KBM-7 (cell line): ENCODE measurements around the gene CDH23.

Experiments
- DNase-seq: peaks from one replicate; pipeline ENCODE4 v3.0.0-alpha.2; 2015
- in situ Hi-C: fragments of 300-500 bp; cut with MboI; formaldehyde crosslinking; loops from 2 replicates; pipeline ENCODE4 v1.14.3; 2020; ENCODE audit warnings: low sequenced_read_pairs, low pct_unique_long_range_greater_than_20kb, mixed read lengths

Gene CDH23

GRCh38 chr10:71825217-71825616 lies 428.5 kb downstream of the CDH23 start:
- DNase-seq = no peak
- in situ Hi-C loops = no loop called here

- DNase-seq = no peak
- in situ Hi-C loops = no loop called here
Observed at GRCh38 chr10:71827852-71828251, 431.1 kb downstream of the CDH23 start.

- in situ Hi-C loops = no loop called here
- no peak for DNase-seq
Observed at GRCh38 chr10:71828702-71829101, 432.0 kb downstream of the CDH23 start.

- in situ Hi-C loops = no loop called here
- peak; percentile 72 for DNase-seq
Observed at GRCh38 chr10:71829171-71829570, 432.5 kb downstream of the CDH23 start.

GRCh38 chr10:71829896-71830295 lies 433.2 kb downstream of the CDH23 start:
- in situ Hi-C loops = no loop called here
- DNase-seq = no peak

- DNase-seq = no peak
- in situ Hi-C loops = no loop called here
Observed at GRCh38 chr10:71830726-71831125, 434.0 kb downstream of the CDH23 start.

- no peak for DNase-seq
- in situ Hi-C loops = no loop called here
Observed at GRCh38 chr10:71831646-71832552, 435.2 kb downstream of the CDH23 start.

GRCh38 chr10:71832967-71833366 lies 436.2 kb downstream of the CDH23 start:
- DNase-seq = no peak
- in situ Hi-C loops = no loop called here

- in situ Hi-C loops = no loop called here
Observed at GRCh38 chr10:71833451-71834342, 437.0 kb downstream of the CDH23 start.

GRCh38 chr10:71834343-71834674 lies 437.6 kb downstream of the CDH23 start:
- in situ Hi-C loops = no loop called here

More at GRCh38 chr10:71833451-71834342, 437.0 kb downstream of the CDH23 start:
- no peak for DNase-seq

GRCh38 chr10:71835671-71836595 lies 439.2 kb downstream of the CDH23 start:
- in situ Hi-C loops = no loop called here
- DNase-seq = no peak

More at GRCh38 chr10:71834343-71834674, 437.6 kb downstream of the CDH23 start:
- no peak for DNase-seq

GRCh38 chr10:71836596-71836974 lies 439.9 kb downstream of the CDH23 start:
- no peak for DNase-seq
- in situ Hi-C loops = no loop called here

- in situ Hi-C loops = no loop called here
- peak; percentile 37 for DNase-seq
Observed at GRCh38 chr10:71837098-71837827, 440.5 kb downstream of the CDH23 start.

- DNase-seq = no peak
- in situ Hi-C loops = no loop called here
Observed at GRCh38 chr10:71838264-71839211, 441.8 kb downstream of the CDH23 start.

GRCh38 chr10:71840177-71840957 lies 443.6 kb downstream of the CDH23 start:
- in situ Hi-C loops = no loop called here
- peak; percentile 43 for DNase-seq

GRCh38 chr10:71840958-71841335 lies 444.2 kb downstream of the CDH23 start:
- in situ Hi-C loops = no loop called here
- DNase-seq = no peak

GRCh38 chr10:71842422-71842821 lies 445.7 kb downstream of the CDH23 start:
- in situ Hi-C loops = no loop called here

More at GRCh38 chr10:71842422-71842821, 445.7 kb downstream of the CDH23 start:
- no peak for DNase-seq
